Astrocyte (in vitro differentiated cells and primary cell): ENCODE results near the gene NSMCE1. TPM values are rescaled to one million over a fixed set of nuclear protein-coding genes. Genes with fewer than 3 reads are reported as not detected.

ENCODE experiments used
- DNase-seq: peaks from one replicate; pipeline ENCODE4 v3.0.0-alpha.2; 2010; ENCODE audit warnings: low read depth
- FAIRE-seq: peaks from 2 replicates; lab custom pipeline; 2011; peaks lifted over from hg19 to GRCh38; lab: Jason Lieb, UNC
- H2AFZ ChIP-seq: 2 replicates; pipeline ENCODE4 v1.6.0; 2012; ENCODE audit warnings: low read depth, low read length, inconsistent platforms
- H3K27ac ChIP-seq: 2 replicates; pipeline ENCODE4 v1.5.1; 2011; ENCODE audit warnings: low read depth, low read length, inconsistent platforms
- H3K27me3 ChIP-seq: 2 replicates; pipeline ENCODE4 v1.6.0; 2011; ENCODE audit warnings: low read length, inconsistent platforms; ENCODE audit not compliant: insufficient read depth
- H3K36me3 ChIP-seq: 2 replicates; pipeline ENCODE4 v1.5.1; 2011; ENCODE audit warnings: low read length, inconsistent platforms; ENCODE audit not compliant: insufficient read depth
- H3K4me1 ChIP-seq: 2 replicates; pipeline ENCODE4 v1.5.1; 2011; ENCODE audit warnings: low read length, inconsistent platforms; ENCODE audit not compliant: insufficient read depth
- H3K4me2 ChIP-seq: 2 replicates; pipeline ENCODE4 v1.6.0; 2012; ENCODE audit warnings: low read length, inconsistent platforms
- H3K4me3 ChIP-seq: 2 replicates; pipeline ENCODE4 v1.5.1; 2011; ENCODE audit warnings: low read depth, mild to moderate bottlenecking, low read length, inconsistent platforms; ENCODE audit not compliant: insufficient read depth
- H3K79me2 ChIP-seq: 2 replicates; pipeline ENCODE4 v1.6.0; 2012; ENCODE audit warnings: mild to moderate bottlenecking, low read length, inconsistent platforms; ENCODE audit not compliant: insufficient read depth
- H3K9ac ChIP-seq: 2 replicates; pipeline ENCODE4 v1.6.0; 2012; ENCODE audit warnings: mild to moderate bottlenecking, low read length, inconsistent platforms
- H3K9me3 ChIP-seq: 2 replicates; pipeline ENCODE4 v1.5.1; 2012; ENCODE audit warnings: low read depth, mild to moderate bottlenecking, low read length, inconsistent platforms; ENCODE audit not compliant: insufficient read depth
- H4K20me1 ChIP-seq: 2 replicates; pipeline ENCODE4 v1.6.0; 2012; ENCODE audit warnings: low read length, inconsistent platforms; ENCODE audit not compliant: insufficient read depth
- H3K27ac Mint-ChIP-seq: one replicate; pipeline ENCODE4 v1.8.0; 2021; ENCODE audit warnings: mild to moderate bottlenecking, mixed read lengths; ENCODE audit not compliant: unreplicated experiment
- H3K27me3 Mint-ChIP-seq: one replicate; pipeline ENCODE4 v1.8.0; 2021; ENCODE audit warnings: low read depth, mixed read lengths; ENCODE audit not compliant: unreplicated experiment
- H3K36me3 Mint-ChIP-seq: one replicate; pipeline ENCODE4 v1.8.0; 2021; ENCODE audit warnings: low read depth, mixed read lengths; ENCODE audit not compliant: unreplicated experiment
- H3K4me1 Mint-ChIP-seq: one replicate; pipeline ENCODE4 v1.8.0; 2021; ENCODE audit warnings: low read depth, mixed read lengths; ENCODE audit not compliant: unreplicated experiment
- H3K4me3 Mint-ChIP-seq: one replicate; pipeline ENCODE4 v1.8.0; 2021; ENCODE audit warnings: mild to moderate bottlenecking, moderate library complexity, mixed read lengths; ENCODE audit not compliant: unreplicated experiment
- H3K9me3 Mint-ChIP-seq: one replicate; pipeline ENCODE4 v1.8.0; 2021; ENCODE audit warnings: mild to moderate bottlenecking, mixed read lengths; ENCODE audit not compliant: unreplicated experiment
- CTCF ChIP-seq: IDR thresholded peaks from 2 replicates; pipeline ENCODE4 v1.5.1; 2011; ENCODE audit warnings: low read depth, mild to moderate bottlenecking, inconsistent platforms, low read length, moderate library complexity; ENCODE audit not compliant: insufficient read depth
- EZH2 ChIP-seq: IDR thresholded peaks from 2 replicates; pipeline ENCODE4 v1.6.1; 2012; ENCODE audit warnings: mild to moderate bottlenecking, low read length, inconsistent platforms; ENCODE audit not compliant: insufficient read depth
- total RNA-seq: library from RNA; stranded (reverse); gene quantifications from 2 replicates; pipeline ENCODE4 v1.2.1, GENCODE V29; 2021

NSMCE1 gene
- total RNA-seq, 1 donor from 2014 or later: 12.1 TPM

DNA sequence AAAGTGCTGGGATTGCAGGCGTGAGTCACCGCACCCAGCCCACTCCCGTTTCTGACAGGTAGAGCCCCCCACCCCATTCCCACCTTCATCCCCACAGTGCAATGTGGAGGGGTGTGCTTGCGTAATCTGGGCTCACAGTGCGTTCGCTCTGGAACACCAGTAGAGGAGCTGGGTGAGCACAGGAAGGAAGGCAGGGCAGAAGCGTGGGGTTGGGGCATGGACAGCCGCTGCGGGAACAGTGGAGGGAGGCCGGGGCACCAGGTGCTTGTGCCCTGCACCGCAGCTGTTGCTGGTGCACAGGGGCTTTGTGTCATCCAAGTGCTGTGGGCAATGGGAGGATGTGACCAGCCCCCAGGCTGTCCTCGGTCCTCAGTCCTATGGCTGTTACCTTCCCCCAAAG lies 40.5 kb downstream of the NSMCE1 start:
- H3K4me3 ChIP-seq: no peak overlapping the region
- Mint-ChIP-seq H3K27me3 (peaks cover 3% of the 10 kb centered on the region), H3K9me3 (no peaks in the 10 kb centered on the region), H3K27ac (no peak overlapping the region), H3K36me3 (peaks cover 4% of the 10 kb centered on the region), H3K4me1 (peaks cover 8% of the 10 kb centered on the region), H3K4me3 (no peak overlapping the region)
- no peaks in the 10 kb centered on the region for H3K36me3 ChIP-seq
- H3K4me2 ChIP-seq: no peak overlapping the region
- H3K27ac ChIP-seq: no peak overlapping the region
- H3K9ac ChIP-seq: no peak overlapping the region
- peaks cover 9% of the 10 kb centered on the region for H3K4me1 ChIP-seq
- TF ChIP-seq CTCF: no peak
- TF ChIP-seq EZH2: no peak
- no peaks in the 10 kb centered on the region for H4K20me1 ChIP-seq
- no peak for DNase-seq
- H3K27me3 ChIP-seq: no peaks in the 10 kb centered on the region
- H3K9me3 ChIP-seq: no peaks in the 10 kb centered on the region
- no peak for FAIRE-seq
- no peaks in the 10 kb centered on the region for H3K79me2 ChIP-seq
- no peak overlapping the region for H2AFZ ChIP-seq

- H3K27ac Mint-ChIP-seq: no peak overlapping the region
- FAIRE-seq: no peak
- no peak for TF ChIP-seq EZH2
- TF ChIP-seq CTCF: no peak
Observed at GRCh38 chr16:27226976-27227705, 41.4 kb downstream of the NSMCE1 start.

GRCh38 chr16:27226476-27226875 lies 42.1 kb downstream of the NSMCE1 start:
- TF ChIP-seq EZH2: no peak
- TF ChIP-seq CTCF: no peak
- no peak for DNase-seq
- no peak overlapping the region for H3K27ac Mint-ChIP-seq

More at GRCh38 chr16:27226976-27227705, 41.4 kb downstream of the NSMCE1 start:
- Histone ChIP-seq H3K4me3 (no peak overlapping the region), H3K27me3 (no peaks in the 10 kb centered on the region), H3K4me2 (no peak overlapping the region), H3K9me3 (no peaks in the 10 kb centered on the region), H2AFZ (no peak overlapping the region), H4K20me1 (no peaks in the 10 kb centered on the region), H3K36me3 (no peaks in the 10 kb centered on the region), H3K9ac (no peak overlapping the region), H3K27ac (no peak overlapping the region), H3K4me1 (peaks cover 11% of the 10 kb centered on the region), H3K79me2 (no peaks in the 10 kb centered on the region)
- H3K36me3 Mint-ChIP-seq: peaks cover 4% of the 10 kb centered on the region
- H3K4me1 Mint-ChIP-seq: peaks cover 8% of the 10 kb centered on the region
- H3K4me3 Mint-ChIP-seq: no peak overlapping the region
- peaks cover 3% of the 10 kb centered on the region for H3K27me3 Mint-ChIP-seq
- no peak for DNase-seq
- no peaks in the 10 kb centered on the region for H3K9me3 Mint-ChIP-seq

More at GRCh38 chr16:27226476-27226875, 42.1 kb downstream of the NSMCE1 start:
- Histone ChIP-seq H4K20me1 (no peaks in the 10 kb centered on the region), H2AFZ (no peak overlapping the region), H3K4me3 (no peak overlapping the region), H3K79me2 (no peaks in the 10 kb centered on the region), H3K4me2 (no peak overlapping the region), H3K27me3 (no peaks in the 10 kb centered on the region), H3K9me3 (no peaks in the 10 kb centered on the region), H3K36me3 (no peaks in the 10 kb centered on the region), H3K4me1 (peaks cover 11% of the 10 kb centered on the region), H3K27ac (no peak overlapping the region), H3K9ac (no peak overlapping the region)
- no peak for FAIRE-seq
- Mint-ChIP-seq H3K27me3 (peaks cover 3% of the 10 kb centered on the region), H3K4me3 (no peak overlapping the region), H3K4me1 (peaks cover 4% of the 10 kb centered on the region), H3K36me3 (peaks cover 2% of the 10 kb centered on the region), H3K9me3 (no peaks in the 10 kb centered on the region)
